Activated naive CD8-positive, alpha-beta T cell treated with anti-CD3 and anti-CD28 coated beads, Interleukin-2, amount 10 ng/mL, durations not matched to agents 7 days and 5 days (primary cell): ENCODE results near the gene REV1. TPM values are rescaled to one million over a fixed set of nuclear protein-coding genes. Genes with fewer than 3 reads are reported as not detected.
"Not testable (repeated sequence)": the region's sequence is repeated elsewhere in the genome, so short reads cannot be mapped to it uniquely, and the experiment has no call there.

Experiments
- ATAC-seq: fragments of 150-1000 bp; cut with Tn5 transposase; one replicate; pipeline ENCODE4 v1.10.0; 2021; ENCODE audit warnings: low read depth, moderate library complexity
- POLR2A ChIA-PET: fragments of 350-600 bp; sonication (Branson Sonifier 250); formaldehyde crosslinking; loops from one replicate; lab custom pipeline; 2021; ENCODE audit warnings: antibody characterized with exemption; lab: Charles Lee
- DNase-seq: peaks from one replicate; pipeline ENCODE4 v3.0.0; 2021
- H3K27ac Mint-ChIP-seq: one replicate; pipeline ENCODE4 v1.8.0; 2022; ENCODE audit warnings: mild to moderate bottlenecking, mixed read lengths
- H3K27me3 Mint-ChIP-seq: one replicate; pipeline ENCODE4 v1.8.0; 2022; ENCODE audit warnings: mild to moderate bottlenecking, moderate library complexity, mixed read lengths
- H3K36me3 Mint-ChIP-seq: one replicate; pipeline ENCODE4 v1.8.0; 2021; ENCODE audit warnings: mild to moderate bottlenecking, mixed read lengths
- H3K4me1 Mint-ChIP-seq: one replicate; pipeline ENCODE4 v1.8.0; 2021; ENCODE audit warnings: mixed read lengths
- H3K4me3 Mint-ChIP-seq: one replicate; pipeline ENCODE4 v1.8.0; 2022; ENCODE audit warnings: mild to moderate bottlenecking, moderate library complexity, mixed read lengths
- H3K9me3 Mint-ChIP-seq: one replicate; pipeline ENCODE4 v1.8.0; 2021; ENCODE audit warnings: mixed read lengths
- total RNA-seq, 2 experiments: library from RNA; stranded (reverse); gene quantifications; one replicate each; pipeline ENCODE4 v1.2.3, GENCODE V29; 2021

Gene REV1
- total RNA-seq, 2 experiments from 2014 or later: 48.4 to 50.5 TPM

DNA sequence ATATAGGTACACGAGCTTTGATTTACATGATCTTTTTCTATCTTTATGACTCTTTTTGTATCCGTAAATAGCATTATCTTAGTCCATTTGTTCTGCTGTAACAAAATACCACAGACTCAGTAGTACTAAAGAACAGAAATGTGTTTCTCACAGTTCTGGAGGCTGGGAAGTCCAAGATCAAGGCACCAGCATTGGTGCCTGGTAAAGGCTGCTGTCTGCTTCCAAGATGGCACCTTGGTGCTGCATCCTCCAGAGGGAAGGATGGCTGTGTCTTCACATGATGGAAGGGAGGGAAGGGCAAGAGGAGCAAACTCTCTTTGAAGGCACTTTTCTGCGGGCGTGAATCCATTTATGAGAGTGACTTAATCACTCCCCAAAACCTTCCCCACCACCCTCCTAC is 116.7 kb downstream of the REV1 start:
- H3K9me3 Mint-ChIP-seq: peaks cover 5% of the 10 kb centered on the region

GRCh38 chr2:99368854-99369253 is 121.0 kb downstream of the REV1 start:
- H3K4me1 Mint-ChIP-seq, DNase-seq, H3K27ac Mint-ChIP-seq, H3K27me3 Mint-ChIP-seq, H3K4me3 Mint-ChIP-seq, POLR2A ChIA-PET, H3K9me3 Mint-ChIP-seq, ATAC-seq: not testable (repeated sequence)
- peaks cover 44% of the 10 kb centered on the region for H3K36me3 Mint-ChIP-seq

More for the DNA sequence above, 116.7 kb downstream of the REV1 start:
- peaks cover 8% of the 10 kb centered on the region for H3K4me1 Mint-ChIP-seq
- peaks cover 56% of the 10 kb centered on the region for H3K36me3 Mint-ChIP-seq
- H3K4me3 Mint-ChIP-seq: no peak overlapping the region
- ATAC-seq (no peak), DNase-seq (no peak)
- POLR2A ChIA-PET: interaction anchor here (1.2 kb wide), 1 partner anchor 37 kb away, joined by 3 read pairs; the partner anchor contains the start of gene TXNDC9
- no peak overlapping the region for H3K27ac Mint-ChIP-seq
- H3K27me3 Mint-ChIP-seq: no peaks in the 10 kb centered on the region

GRCh38 chr2:99365661-99366060 is 124.2 kb downstream of the REV1 start:
- POLR2A ChIA-PET: interaction anchor here (1.0 kb wide), 1 partner anchor 29 kb away, joined by 4 read pairs; the partner anchor contains the start of genes EIF5B and TXNDC9
- Mint-ChIP-seq H3K4me3 (no peak overlapping the region), H3K4me1 (peaks cover 5% of the 10 kb centered on the region), H3K27ac (no peak overlapping the region), H3K9me3 (no peaks in the 10 kb centered on the region), H3K36me3 (peaks cover 31% of the 10 kb centered on the region), H3K27me3 (no peaks in the 10 kb centered on the region)
- DNase-seq: no peak
- no peak for ATAC-seq

DNA sequence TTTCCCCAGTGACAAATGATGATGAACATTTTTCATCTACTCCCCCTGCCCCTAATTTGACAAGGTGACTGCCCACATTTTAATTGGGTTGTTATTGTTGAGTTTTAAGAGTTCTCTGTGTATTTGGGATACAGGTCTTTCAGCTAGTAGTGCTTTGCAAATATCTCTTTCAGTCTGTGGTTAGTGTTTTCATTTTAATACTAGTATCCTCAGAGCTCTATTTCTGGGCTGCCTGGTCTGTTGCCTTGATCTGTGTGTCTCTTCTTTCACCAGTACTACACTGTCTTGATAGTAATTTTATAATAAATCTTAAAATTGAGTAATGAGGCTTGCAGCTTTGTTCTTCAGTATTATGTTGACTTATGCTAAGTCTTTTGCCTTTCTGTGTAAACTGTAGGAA is 133.0 kb downstream of the REV1 start:
- POLR2A ChIA-PET: interaction anchor here (0.9 kb wide), 1 partner anchor 26 kb away, joined by 3 read pairs; no protein-coding TSS in a partner anchor
- ATAC-seq (no peak), DNase-seq (no peak)
- peaks cover 17% of the 10 kb centered on the region for H3K36me3 Mint-ChIP-seq
- H3K4me1 Mint-ChIP-seq: peaks cover 27% of the 10 kb centered on the region
- H3K27me3 Mint-ChIP-seq: no peaks in the 10 kb centered on the region
- H3K9me3 Mint-ChIP-seq: no peaks in the 10 kb centered on the region
- H3K27ac Mint-ChIP-seq: no peak overlapping the region
- H3K4me3 Mint-ChIP-seq: no peak overlapping the region

DNA sequence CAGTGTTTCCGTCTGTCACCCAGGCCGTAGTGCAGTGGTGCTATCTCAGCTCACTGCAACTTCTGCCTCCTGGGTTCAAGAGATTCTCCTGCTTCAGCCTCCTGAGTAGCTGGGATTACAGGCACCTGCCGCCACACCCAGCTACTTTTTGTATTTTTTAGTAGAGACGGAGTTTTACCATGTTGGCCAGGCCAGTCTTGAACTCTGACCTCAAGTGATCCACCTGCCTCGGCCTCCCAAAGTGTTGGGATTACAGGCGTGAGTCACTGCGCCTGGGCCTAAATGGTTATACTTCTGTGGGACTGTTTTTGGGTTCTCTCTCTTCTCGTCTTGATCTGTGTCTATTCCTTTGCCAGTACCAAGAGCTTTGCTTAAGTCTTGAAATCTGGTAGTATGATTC is 135.0 kb downstream of the REV1 start:
- H3K27ac Mint-ChIP-seq, H3K27me3 Mint-ChIP-seq, H3K36me3 Mint-ChIP-seq, H3K9me3 Mint-ChIP-seq, POLR2A ChIA-PET, ATAC-seq, DNase-seq, H3K4me3 Mint-ChIP-seq: not testable (repeated sequence)
- peaks cover 26% of the 10 kb centered on the region for H3K4me1 Mint-ChIP-seq

DNA sequence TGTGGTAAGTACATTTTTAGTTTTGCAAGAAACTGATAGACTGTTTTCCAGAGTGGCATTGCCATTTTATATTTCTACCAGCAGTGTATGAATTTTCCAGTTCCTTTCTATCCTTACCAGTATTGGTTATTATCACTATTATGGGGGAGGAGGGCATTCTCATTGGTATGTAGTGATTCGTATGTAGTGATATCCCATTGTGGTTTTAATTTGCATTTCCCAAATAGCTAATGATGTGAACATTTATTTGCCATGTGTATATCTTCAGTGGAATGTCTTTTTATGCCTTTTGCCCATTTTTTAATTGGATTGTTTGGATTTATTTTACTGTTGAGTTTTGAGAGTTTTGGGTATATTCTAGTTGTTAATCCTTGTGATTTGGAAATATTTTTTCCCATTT is 135.7 kb downstream of the REV1 start:
- POLR2A ChIA-PET: no interaction called here
- ATAC-seq (no peak), DNase-seq (no peak)
- Mint-ChIP-seq H3K27me3 (no peaks in the 10 kb centered on the region), H3K36me3 (peaks cover 9% of the 10 kb centered on the region), H3K4me3 (no peak overlapping the region), H3K27ac (no peak overlapping the region), H3K9me3 (no peaks in the 10 kb centered on the region), H3K4me1 (peaks cover 28% of the 10 kb centered on the region)

Other genes starting within 250 kb of the REV1 start
- not detected for gene LYG2, start 234.4 kb downstream of the REV1 start, total RNA-seq
- 1 to 10 TPM; 2.4 to 2.5 TPM for gene LYG1, start 188.8 kb downstream of the REV1 start, total RNA-seq
- gene TXNDC9, start 153.7 kb downstream of the REV1 start, total RNA-seq: 10 to 100 TPM; 26.9 to 32.2 TPM
- gene EIF5B, start 152.6 kb downstream of the REV1 start, total RNA-seq: 10 to 100 TPM; 40.3 to 40.9 TPM